Liver (tissue), 9 donors: ENCODE measurements around the gene TFAP2B. TPM values are rescaled to one million over a fixed set of nuclear protein-coding genes. Genes with fewer than 3 reads are reported as not detected.

Experiments
- DNase-seq: peaks from one replicate; pipeline ENCODE4 v3.0.0-alpha.2; 2017; ENCODE audit warnings: low spot score
- H3K27ac ChIP-seq, 2 donors: one replicate each; pipeline ENCODE4 v1.7.0; 2013; ENCODE audit warnings: inconsistent platforms in 2 of 2, low read length in 2 of 2, control low read depth in 1 of 2, low read depth in 1 of 2, mild to moderate bottlenecking in 1 of 2
- H3K27me3 ChIP-seq, 4 donors: one replicate each; pipeline versions ENCODE4 v1.6.1 to v1.7.0; 2013; ENCODE audit warnings: low read length in 3 of 4, inconsistent platforms in 1 of 4, mild to moderate bottlenecking in 1 of 4, moderate library complexity in 1 of 4; ENCODE audit not compliant: control insufficient read depth in 4 of 4, insufficient read depth in 4 of 4
- H3K36me3 ChIP-seq, 4 donors: one replicate each; pipeline versions ENCODE4 v1.6.1 to v1.7.0; 2013; ENCODE audit warnings: low read length in 3 of 4, mild to moderate bottlenecking in 3 of 4, low read depth in 1 of 4, moderate library complexity in 1 of 4; ENCODE audit not compliant: control insufficient read depth in 4 of 4, insufficient read depth in 3 of 4
- H3K4me1 ChIP-seq, 4 donors: one replicate each; pipeline versions ENCODE4 v1.6.1 to v1.7.0; 2013; ENCODE audit warnings: low read length in 3 of 4, mild to moderate bottlenecking in 3 of 4, moderate library complexity in 1 of 4; ENCODE audit not compliant: control insufficient read depth in 4 of 4, insufficient read depth in 4 of 4
- H3K4me3 ChIP-seq, 3 donors: one replicate each; pipeline versions ENCODE4 v1.6.1 to v1.7.0; 2013; ENCODE audit warnings: low read length in 3 of 3, control low read depth in 1 of 3, low read depth in 1 of 3, mild to moderate bottlenecking in 1 of 3
- H3K9ac ChIP-seq, 2 donors: one replicate each; pipeline ENCODE4 v1.7.0; 2013; ENCODE audit warnings: low read length in 2 of 2, mild to moderate bottlenecking in 2 of 2, moderate library complexity in 2 of 2, control low read depth in 1 of 2, low read depth in 1 of 2
- H3K9me3 ChIP-seq, 4 donors: one replicate each; pipeline versions ENCODE4 v1.6.1 to v1.7.0; 2013; ENCODE audit warnings: low read length in 3 of 4; ENCODE audit not compliant: control insufficient read depth in 4 of 4
- FOXA1 ChIP-seq: IDR thresholded peaks from 2 replicates; pipeline ENCODE4 v1.6.1; 2016; ENCODE audit warnings: antibody characterized with exemption
- FOXA2 ChIP-seq: IDR thresholded peaks from 2 replicates; pipeline ENCODE4 v1.6.1; 2016; ENCODE audit warnings: antibody characterized with exemption
- GABPA ChIP-seq, 2 donors: IDR thresholded peaks in 1 of 2; conservative IDR thresholded peaks in 1 of 2; 2 replicates each; pipeline ENCODE4 v1.6.1; 2016; ENCODE audit warnings: antibody characterized with exemption in 2 of 2, mild to moderate bottlenecking in 1 of 2, moderate library complexity in 1 of 2
- HNF4A ChIP-seq, 2 donors: conservative IDR thresholded peaks; 2 replicates each; pipeline ENCODE4 v1.6.1; 2016; ENCODE audit warnings: antibody characterized with exemption in 2 of 2, mild to moderate bottlenecking in 2 of 2
- HNF4G ChIP-seq: IDR thresholded peaks from 2 replicates; pipeline ENCODE4 v1.6.1; 2016; ENCODE audit warnings: antibody characterized with exemption
- JUND ChIP-seq, 2 donors: IDR thresholded peaks; 2 replicates each; pipeline ENCODE4 v1.6.1; 2016; ENCODE audit warnings: antibody characterized with exemption in 2 of 2
- RAD21 ChIP-seq, 2 donors: IDR thresholded peaks; 2 replicates each; pipeline ENCODE4 v1.6.1; 2016; ENCODE audit warnings: antibody characterized with exemption in 2 of 2, mild to moderate bottlenecking in 2 of 2
- SP1 ChIP-seq: IDR thresholded peaks from 2 replicates; pipeline ENCODE4 v1.6.1; 2018; ENCODE audit warnings: antibody characterized with exemption, mild to moderate bottlenecking
- TAF1 ChIP-seq: conservative IDR thresholded peaks from 2 replicates; pipeline ENCODE4 v1.6.1; 2016; ENCODE audit warnings: antibody characterized with exemption, mild to moderate bottlenecking
- YY1 ChIP-seq: IDR thresholded peaks from 2 replicates; pipeline ENCODE4 v1.6.1; 2016; ENCODE audit warnings: antibody characterized with exemption, mild to moderate bottlenecking
- WGBS: extraction: QIAGEN DNeasy Blood & Tissue Kit; methylation state at CpG from one replicate; pipeline ENCODE4 v1.1.7; 2013; 5-methylcytosine and 5-hydroxymethylcytosine counted together
- polyA plus RNA-seq, 2 donors: library from polyadenylated mRNA; stranded (reverse) in 1 of 2; unstranded in 1 of 2; fragments of 200-250 nt in 1 of 2; fragments of >200 nt in 1 of 2; fragmentation: Nextera tagmentation in 1 of 2; extraction: Ambion mirVana in 1 of 2; gene quantifications; one replicate each; pipeline versions ENCODE4 v1.2.1 to v1.2.3, GENCODE V29; 2013 to 2015
- total RNA-seq, 2 donors: library from RNA; depleted of rRNA; stranded (reverse); fragments of >200 nt; gene quantifications; one replicate each; pipeline ENCODE4 v1.2.3, GENCODE V29; 2014
- TF ChIP-seq, protein P1 (sequence below): IDR thresholded peaks from 2 replicates; pipeline ENCODE4 v1.6.1; 2016; ENCODE audit warnings: antibody characterized with exemption
- TF ChIP-seq, protein P2 (sequence below): IDR thresholded peaks from 2 replicates; pipeline ENCODE4 v1.6.1; 2016; ENCODE audit warnings: antibody characterized with exemption, mild to moderate bottlenecking
- TF ChIP-seq, protein P3 (sequence below): fragments of 150-350 bp; IDR thresholded peaks from 2 replicates; pipeline ENCODE4 v1.5.1; 2017; ENCODE audit warnings: improper control_type of control experiment, low read depth, low read length; ENCODE audit not compliant: missing input control
- TF ChIP-seq, protein P4 (sequence below): IDR thresholded peaks from 2 replicates; pipeline ENCODE4 v1.6.1; 2016; ENCODE audit warnings: antibody characterized with exemption
- donor health status: healthy.
- donor health status: healthy.
- donor health status: healthy.
- donor health status: healthy.
- donor health status: healthy.

Gene TFAP2B
- total and polyA plus RNA-seq, 4 donors, result not detected

DNA sequence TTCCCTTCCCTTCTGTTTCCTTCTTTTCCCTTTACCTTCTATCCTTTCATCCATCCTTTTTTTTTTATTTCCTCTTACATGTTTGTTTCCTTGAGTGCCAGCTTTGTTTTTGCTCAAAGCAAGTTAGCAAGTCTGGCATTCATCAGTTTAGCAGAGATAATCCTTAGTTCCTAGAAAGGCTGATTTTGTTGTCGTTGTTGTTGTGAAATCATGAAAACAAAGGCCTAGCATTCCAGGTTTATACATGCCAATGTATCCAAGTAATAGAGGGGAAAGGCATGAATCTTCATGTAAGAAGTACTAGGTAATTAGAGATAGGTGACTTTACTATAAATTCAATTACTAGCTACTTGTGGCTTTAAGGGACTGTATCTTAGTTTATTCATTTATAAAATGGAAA is 45.9 kb downstream of the TFAP2B start:
- Histone ChIP-seq H3K9ac (no peak overlapping the region), H3K27ac (no peak overlapping the region), H3K27me3 (peaks cover 0 to 2% (median 0%) of the 10 kb centered on the region in 4 donors), H3K36me3 (no peaks in the 10 kb centered on the region), H3K4me3 (no peak overlapping the region), H3K9me3 (no peaks in the 10 kb centered on the region), H3K4me1 (no peaks in the 10 kb centered on the region)
- TF ChIP-seq, protein P1, sequence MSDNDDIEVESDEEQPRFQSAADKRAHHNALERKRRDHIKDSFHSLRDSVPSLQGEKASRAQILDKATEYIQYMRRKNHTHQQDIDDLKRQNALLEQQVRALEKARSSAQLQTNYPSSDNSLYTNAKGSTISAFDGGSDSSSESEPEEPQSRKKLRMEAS, result no peak
- TF ChIP-seq, protein P2, sequence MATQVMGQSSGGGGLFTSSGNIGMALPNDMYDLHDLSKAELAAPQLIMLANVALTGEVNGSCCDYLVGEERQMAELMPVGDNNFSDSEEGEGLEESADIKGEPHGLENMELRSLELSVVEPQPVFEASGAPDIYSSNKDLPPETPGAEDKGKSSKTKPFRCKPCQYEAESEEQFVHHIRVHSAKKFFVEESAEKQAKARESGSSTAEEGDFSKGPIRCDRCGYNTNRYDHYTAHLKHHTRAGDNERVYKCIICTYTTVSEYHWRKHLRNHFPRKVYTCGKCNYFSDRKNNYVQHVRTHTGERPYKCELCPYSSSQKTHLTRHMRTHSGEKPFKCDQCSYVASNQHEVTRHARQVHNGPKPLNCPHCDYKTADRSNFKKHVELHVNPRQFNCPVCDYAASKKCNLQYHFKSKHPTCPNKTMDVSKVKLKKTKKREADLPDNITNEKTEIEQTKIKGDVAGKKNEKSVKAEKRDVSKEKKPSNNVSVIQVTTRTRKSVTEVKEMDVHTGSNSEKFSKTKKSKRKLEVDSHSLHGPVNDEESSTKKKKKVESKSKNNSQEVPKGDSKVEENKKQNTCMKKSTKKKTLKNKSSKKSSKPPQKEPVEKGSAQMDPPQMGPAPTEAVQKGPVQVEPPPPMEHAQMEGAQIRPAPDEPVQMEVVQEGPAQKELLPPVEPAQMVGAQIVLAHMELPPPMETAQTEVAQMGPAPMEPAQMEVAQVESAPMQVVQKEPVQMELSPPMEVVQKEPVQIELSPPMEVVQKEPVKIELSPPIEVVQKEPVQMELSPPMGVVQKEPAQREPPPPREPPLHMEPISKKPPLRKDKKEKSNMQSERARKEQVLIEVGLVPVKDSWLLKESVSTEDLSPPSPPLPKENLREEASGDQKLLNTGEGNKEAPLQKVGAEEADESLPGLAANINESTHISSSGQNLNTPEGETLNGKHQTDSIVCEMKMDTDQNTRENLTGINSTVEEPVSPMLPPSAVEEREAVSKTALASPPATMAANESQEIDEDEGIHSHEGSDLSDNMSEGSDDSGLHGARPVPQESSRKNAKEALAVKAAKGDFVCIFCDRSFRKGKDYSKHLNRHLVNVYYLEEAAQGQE, result no peak
- DNase-seq, result no peak
- 16% methylated on average over 1 of the region's 1 CpG for WGBS

DNA sequence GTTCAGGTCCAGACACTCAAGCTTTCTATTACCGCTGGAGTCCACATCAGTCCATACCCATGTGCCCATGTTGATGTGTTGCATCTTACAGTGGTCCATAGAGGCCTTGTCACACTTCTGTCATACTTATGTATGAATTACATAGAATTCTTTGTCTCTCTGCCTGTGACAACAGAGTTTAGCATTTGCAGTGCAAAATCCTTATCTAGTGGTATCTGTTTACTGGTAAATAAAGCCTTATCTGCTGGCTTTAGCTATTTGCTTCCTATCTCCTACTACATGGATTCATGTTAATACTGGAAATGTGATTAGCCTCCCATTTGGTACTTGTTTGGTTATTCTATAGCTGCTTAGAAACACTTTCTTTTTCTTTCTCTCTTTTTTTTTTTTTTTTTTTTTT is 49.8 kb downstream of the TFAP2B start:
- Histone ChIP-seq H3K9ac (no peak overlapping the region), H3K9me3 (no peaks in the 10 kb centered on the region), H3K4me1 (no peaks in the 10 kb centered on the region), H3K27me3 (peaks cover 0 to 2% (median 0%) of the 10 kb centered on the region in 4 donors), H3K27ac (no peak overlapping the region), H3K36me3 (no peaks in the 10 kb centered on the region), H3K4me3 (no peak overlapping the region)
- DNase-seq, result no peak
- no peak for TF ChIP-seq JUND (IDR thresholded peaks at IDR 0.05)
- TF ChIP-seq, protein P3, sequence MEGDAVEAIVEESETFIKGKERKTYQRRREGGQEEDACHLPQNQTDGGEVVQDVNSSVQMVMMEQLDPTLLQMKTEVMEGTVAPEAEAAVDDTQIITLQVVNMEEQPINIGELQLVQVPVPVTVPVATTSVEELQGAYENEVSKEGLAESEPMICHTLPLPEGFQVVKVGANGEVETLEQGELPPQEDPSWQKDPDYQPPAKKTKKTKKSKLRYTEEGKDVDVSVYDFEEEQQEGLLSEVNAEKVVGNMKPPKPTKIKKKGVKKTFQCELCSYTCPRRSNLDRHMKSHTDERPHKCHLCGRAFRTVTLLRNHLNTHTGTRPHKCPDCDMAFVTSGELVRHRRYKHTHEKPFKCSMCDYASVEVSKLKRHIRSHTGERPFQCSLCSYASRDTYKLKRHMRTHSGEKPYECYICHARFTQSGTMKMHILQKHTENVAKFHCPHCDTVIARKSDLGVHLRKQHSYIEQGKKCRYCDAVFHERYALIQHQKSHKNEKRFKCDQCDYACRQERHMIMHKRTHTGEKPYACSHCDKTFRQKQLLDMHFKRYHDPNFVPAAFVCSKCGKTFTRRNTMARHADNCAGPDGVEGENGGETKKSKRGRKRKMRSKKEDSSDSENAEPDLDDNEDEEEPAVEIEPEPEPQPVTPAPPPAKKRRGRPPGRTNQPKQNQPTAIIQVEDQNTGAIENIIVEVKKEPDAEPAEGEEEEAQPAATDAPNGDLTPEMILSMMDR, result no peak
- TF ChIP-seq, protein P1, result no peak
- no peak for TF ChIP-seq FOXA2
- TF ChIP-seq YY1, result no peak
- no peak for TF ChIP-seq GABPA (IDR thresholded peaks at IDR 0.05 in 1 of 2, conservative IDR thresholded peaks at IDR 0.05 in 1 of 2)
- TF ChIP-seq HNF4G, result no peak
- no peak for TF ChIP-seq SP1
- TF ChIP-seq, protein P4, sequence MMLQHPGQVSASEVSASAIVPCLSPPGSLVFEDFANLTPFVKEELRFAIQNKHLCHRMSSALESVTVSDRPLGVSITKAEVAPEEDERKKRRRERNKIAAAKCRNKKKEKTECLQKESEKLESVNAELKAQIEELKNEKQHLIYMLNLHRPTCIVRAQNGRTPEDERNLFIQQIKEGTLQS, result no peak
- TF ChIP-seq, protein P2, result no peak
- no peak for TF ChIP-seq RAD21 (IDR thresholded peaks at IDR 0.05)
- TF ChIP-seq HNF4A (conservative IDR thresholded peaks at IDR 0.05), result no peak
- no peak for TF ChIP-seq TAF1
- TF ChIP-seq FOXA1, result no peak
- WGBS, result 99% methylated on average over 1 of the region's 1 CpG
